HG03064 (cell line): Measurements from ENCODE around the gene C10orf67.

Source experiments
- ATAC-seq: cut with Tn5 transposase; IDR thresholded peaks from one replicate; pipeline ENCODE4 v1.9.1; 2021; ENCODE audit warnings: low read depth; ENCODE audit not compliant: unreplicated experiment

Gene C10orf67

DNA sequence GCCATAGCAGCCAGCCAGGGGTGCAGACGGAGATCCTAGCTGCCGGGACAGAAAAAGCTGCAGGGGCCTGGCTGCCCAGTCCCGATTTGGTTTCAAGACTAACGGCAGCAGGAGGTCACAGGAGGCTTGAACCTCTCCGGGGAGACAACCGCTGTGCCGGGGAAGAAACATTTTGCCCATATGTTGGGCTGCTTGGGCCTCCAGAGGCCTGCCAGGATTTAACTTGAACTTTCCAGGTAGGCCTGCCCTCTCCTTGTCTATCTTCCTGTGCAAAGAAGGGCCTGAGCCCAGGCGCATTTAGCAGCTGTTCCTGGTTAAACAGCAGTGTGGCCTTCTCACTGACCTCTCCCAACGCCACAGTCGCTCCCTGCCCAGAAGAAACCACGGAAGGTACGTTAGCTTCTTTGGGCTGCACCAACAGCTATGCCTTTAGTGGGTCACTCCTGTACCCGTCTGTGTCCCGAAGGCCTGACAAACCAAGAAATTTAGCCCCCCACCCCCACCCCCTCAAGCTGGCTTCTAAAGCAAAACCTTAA lies 169.6 kb downstream of the C10orf67 start:
- ATAC-seq: no peak

DNA sequence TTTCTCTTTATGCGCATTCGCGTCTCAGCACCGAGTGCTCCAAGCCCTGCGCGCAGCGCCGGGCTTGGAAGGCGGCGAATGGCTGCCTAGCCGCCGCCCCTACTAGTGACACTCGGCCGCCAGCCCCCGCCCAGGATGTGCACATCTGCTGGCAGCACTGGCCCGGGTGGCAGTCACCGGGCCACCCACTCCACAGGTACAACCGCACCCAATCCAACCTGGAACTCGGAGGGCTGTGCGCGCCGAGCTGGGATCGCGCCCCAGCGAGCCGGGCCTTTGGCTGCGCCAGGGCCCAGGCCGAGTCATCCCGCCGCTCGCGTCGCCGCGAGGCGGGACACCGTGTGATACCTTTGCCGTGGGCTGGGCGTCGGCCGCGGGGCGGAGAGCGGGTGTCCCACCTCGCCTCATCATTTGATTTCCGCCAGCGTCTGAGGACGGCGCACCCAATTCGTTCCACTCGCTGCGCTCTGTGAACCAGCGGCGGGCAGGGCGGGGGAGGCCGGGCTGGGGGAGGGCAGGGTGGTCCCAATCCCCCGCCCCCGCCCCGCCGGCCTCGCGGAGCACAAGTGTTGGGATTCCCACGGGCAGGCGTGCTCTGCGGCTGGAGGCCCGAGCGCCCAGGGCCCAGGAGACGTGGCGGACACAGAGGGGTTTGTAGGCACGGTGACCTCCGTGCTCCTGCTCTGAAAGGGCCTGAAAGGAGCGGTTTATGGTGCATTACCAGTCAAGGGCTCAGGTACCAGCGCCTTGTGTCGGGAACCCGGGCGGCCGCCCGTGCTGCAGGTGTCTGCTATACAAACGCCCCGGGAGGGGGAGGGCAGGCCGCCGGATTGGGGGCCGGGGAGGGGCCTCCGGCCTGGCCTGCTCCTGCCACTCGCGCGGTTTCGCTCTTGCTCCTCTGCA lies 170.3 kb downstream of the C10orf67 start:
- no peak for ATAC-seq

DNA sequence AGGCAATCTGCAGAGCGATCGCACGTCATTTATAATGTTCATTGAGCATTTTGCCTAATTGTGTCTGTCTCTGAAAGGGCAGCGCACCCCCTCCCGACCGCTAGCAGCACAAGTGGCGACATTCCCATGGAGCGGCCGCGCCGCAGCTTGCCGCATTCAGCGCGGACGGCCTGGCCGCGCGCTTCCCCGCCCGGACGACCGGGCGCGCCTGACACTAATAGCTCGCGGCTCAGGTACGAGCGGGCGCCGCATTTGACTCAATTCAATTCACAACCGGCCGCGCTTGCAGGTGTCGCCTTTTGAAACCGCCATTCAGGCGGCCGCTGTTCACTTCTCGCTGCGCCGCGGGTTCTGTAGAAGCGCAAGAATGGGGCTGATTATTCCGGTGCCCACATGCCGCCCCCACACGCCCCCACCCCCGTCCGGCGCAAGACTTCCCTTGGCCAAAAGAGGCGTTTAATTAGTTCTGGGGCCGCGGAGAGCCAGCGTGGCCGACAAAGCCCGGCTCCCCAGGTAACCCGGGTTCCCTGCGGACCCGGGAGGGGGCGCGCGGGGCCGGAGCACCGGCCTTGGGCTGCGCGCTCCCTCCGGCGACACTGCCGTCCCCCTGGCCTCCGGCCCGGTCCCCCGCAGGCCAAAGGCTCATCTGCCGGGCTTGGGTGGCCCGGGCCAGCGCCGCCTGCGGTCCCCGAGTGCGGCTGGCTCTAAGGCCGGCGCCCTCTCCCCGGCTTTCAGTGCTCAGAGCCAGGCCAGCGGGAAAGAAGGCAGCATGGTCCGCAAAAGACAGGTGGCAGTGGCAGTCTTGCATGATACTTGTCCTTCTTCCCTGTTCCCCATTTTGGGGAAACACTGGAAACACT lies 171.2 kb downstream of the C10orf67 start:
- no peak for ATAC-seq

DNA sequence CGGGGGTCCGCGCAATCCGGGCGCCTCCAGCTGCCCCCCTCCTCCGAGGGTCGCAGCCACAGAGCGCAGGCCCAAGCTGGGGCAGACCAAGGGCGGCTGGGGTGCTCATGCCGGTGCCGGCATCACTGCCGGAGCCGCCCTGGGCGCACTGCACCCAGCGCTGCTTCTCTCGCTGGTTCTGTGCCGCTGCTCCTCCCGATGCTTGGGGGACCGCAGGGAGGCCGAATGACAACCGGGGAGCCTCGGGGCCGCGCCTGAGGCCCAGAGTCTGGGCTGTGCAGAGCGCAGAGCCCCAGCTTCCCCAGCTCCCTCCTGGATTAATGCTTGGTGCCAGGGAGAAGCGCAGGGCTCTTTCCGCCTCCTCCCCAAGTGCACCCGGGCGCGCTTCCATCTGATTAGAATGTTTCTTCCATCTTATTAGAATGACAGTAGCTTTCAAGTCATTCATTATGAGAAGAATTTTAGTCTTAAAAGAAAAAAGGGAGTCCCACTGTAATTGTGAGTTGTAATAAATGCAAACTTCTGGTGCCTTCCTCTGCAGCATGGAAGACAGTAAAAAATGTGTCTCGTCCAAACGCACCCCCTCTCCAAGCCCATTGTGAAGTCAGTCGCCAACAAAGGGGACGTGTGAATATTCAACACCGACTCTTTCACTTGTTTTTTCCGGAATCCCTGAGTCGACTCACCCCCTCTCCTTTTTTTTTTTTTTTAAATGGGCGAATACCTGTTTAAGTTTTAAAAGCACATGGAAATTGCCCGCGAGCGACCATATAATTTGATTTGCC lies 172.0 kb downstream of the C10orf67 start:
- no peak for ATAC-seq

DNA sequence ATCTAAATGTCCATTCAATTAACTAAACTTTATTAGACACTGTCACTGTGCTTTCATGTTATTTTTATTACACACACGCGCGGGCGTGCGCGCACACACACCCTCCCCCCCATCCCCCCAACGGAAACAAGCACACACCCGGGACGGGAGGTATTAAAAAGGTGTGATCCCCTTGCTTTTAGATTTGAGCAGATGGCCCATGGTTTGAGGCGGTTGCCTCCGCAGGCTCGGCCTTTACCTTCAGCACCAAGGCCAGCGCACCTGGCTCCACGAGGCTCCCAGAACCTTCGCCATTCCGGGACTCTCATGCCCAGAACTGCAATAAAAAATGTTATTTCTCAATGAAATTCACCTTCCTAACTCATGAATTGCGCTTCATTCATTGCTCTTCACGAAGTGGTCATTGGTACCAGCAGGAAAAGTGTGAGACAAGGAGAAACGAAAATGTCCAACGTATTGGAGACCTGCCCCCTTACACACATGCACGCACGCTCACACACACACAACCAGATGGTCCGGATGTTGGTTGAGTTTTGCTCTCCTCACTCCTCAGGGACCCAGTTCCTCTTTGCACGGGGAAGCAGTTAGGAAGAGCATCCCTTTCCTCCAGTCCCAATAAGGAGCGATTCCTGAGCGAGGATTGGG lies 173.2 kb downstream of the C10orf67 start:
- no peak for ATAC-seq

DNA sequence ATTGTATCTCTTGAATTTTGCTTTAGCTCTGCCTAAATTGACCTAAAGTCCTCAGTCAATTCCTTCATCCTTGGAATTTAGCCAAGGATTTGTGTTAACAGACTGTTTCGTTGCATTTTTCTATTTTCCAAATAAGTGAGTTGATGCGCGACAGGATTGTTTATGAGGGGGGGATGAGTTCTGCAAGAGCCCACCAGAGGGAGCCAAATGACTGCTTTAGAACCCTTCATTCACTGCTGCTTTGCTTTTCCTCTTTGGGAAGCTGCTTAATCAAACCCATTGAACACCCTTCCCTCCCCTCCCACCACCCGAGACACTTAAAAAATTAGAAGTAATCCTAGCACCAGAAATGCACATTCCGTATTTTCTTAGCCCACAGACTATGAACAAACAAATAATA lies 186.2 kb downstream of the C10orf67 start:
- peak; percentile 58 for ATAC-seq

DNA sequence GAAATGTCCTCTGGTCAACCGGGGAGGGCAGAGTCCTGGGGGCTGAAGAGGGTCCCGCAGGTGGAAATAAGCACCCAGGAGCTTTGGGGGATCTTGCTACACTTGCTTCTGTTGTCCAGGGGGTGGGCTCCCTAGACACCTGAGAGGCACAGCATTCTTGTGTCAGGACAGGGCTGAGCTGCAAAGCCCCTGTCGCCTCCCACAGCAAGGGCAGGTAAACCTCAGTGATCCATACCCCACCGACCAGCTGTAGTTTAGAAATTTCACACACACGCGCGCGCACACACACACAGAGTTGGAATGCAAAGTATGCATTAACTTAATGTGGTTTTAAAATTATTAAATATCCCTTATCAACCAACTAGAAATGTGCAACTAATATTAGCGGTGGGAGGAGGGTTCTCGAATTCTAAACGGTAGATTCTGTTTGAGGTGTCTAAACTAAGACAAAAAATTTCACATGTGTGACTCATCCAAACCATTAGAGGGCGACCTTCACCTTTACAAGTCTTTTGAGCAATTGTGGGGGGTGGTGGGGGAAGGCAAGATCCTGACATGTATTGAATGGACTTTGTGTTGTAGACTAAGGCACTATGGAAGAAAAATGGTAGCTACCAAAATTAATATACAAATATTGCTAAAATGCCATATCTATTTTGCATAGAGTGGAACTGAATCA lies 186.8 kb downstream of the C10orf67 start:
- peak; percentile 64 for ATAC-seq

DNA sequence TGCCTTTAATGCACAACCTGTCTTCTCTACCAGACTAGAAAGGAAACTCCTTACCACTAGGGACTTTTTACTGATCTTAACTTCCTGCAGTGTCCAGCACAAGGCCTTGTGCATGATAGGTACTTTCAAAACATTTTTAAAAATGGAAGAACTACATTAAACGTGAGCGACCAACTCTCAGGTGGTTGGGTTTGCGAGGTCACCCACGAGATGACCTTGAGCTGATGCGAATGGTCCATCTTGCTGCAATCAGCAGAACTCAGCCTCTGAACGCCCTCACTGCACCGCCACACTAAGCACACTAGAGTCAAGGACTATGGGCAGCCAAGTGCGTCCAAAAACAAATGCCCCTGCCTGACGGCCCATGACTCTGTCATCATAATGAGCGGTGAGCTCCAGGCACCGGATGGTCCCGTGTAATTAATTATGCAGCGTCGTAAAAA lies 187.3 kb downstream of the C10orf67 start:
- peak; percentile 73 for ATAC-seq

DNA sequence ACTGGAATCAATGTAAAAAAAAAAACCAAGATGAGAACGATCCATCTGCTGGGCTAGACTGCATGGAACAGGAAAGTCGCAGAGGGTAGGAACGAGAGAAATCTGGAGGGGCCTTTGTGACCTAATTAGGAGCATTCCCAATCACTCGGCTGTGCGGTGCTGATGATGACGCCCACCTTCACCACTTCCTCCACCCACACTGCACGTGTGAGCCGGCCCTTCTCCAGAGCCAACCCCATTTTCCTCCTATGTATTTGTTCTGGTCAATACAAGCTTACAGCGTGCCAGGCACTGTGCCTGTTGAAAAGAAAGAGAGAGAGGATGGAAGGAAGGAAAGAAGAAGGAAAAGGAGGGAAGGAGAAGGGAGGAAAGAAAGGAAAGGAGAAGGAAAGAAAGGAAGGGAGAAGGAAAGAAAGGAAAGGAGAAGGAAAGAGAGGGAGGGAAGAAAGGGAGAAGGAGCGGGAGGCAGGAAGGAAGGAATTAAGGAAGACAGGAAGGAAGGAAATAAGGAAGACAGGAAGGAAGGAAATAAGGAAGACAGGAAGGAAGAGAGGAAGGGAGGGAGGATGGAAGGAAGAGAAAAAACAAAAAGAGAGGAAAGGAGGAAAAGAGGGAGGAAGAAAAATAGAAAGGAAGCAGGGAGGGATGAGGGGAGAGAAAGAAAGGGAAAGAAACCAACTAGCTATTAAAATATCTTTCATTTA lies 188.0 kb downstream of the C10orf67 start:
- no peak for ATAC-seq

DNA sequence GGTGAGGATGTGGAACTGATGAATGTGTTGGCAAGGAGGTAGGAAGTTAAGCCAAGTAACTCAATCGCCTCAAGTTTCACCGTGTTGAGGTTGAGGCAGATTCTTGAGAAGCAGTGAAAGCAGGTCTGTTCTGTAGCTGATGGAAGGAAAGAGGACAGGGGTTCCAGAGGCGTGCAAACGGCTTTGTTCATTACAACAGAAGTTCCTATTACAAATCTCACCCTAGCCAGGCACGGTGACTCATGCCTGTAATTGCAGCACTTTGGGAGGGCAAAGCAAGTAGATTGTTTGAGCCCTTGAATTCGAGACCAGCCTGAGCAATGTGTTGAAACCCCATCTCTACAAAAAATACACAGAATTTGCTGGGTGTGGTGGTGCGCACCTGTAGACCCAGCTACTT lies 189.4 kb downstream of the C10orf67 start:
- no peak for ATAC-seq
